IMR-90 (cell line): Measurements from ENCODE around the gene AKR7A2. TPM values are rescaled to one million over a fixed set of nuclear protein-coding genes. Genes with fewer than 3 reads are reported as not detected.

Source experiments
- ATAC-seq: fragments of 200-7000 bp; cut with Tn5 transposase; 2 replicates; pipeline ENCODE4 v1.9.1; 2020; ENCODE audit warnings: low read depth, mild to moderate bottlenecking, moderate library complexity
- BruUV-seq: library from RNA; stranded (reverse); fragments of 400-500 nt; replicated peaks from 2 replicates; lab custom pipeline; 2021; lab: Mats Ljungman, UMichigan
- CTCF ChIA-PET: fragments of 300-600 bp; formaldehyde crosslinking; extraction: SDS; loops from one replicate; lab custom pipeline; 2021; ENCODE audit warnings: antibody characterized with exemption; lab: Yijun Ruan, JAX
- POLR2A ChIA-PET: fragments of 300-600 bp; sonication (Branson Sonifier 250); formaldehyde crosslinking; loops from one replicate; lab custom pipeline; 2022; ENCODE audit warnings: antibody characterized with exemption; ENCODE audit not compliant: unreplicated experiment; lab: Charles Lee
- DNase-seq: peaks from one replicate; pipeline ENCODE4 v3.0.0; 2013
- H2AFZ ChIP-seq: replicated peaks from 2 replicates; pipeline ENCODE3; 2013; ENCODE audit warnings: low read length, mild to moderate bottlenecking; ENCODE audit not compliant: poor library complexity
- H2AK5ac ChIP-seq: 2 replicates; pipeline ENCODE4 v1.6.1; 2013; ENCODE audit warnings: low read depth, low read length, inconsistent platforms
- H2AK9ac ChIP-seq: replicated peaks from 2 replicates; pipeline ENCODE3; 2013; ENCODE audit warnings: mild to moderate bottlenecking, low read depth, low read length, moderate library complexity; ENCODE audit not compliant: poor library complexity
- H2BK120ac ChIP-seq: 2 replicates; pipeline ENCODE4 v1.6.1; 2013; ENCODE audit warnings: low read depth, low read length, inconsistent platforms
- H2BK15ac ChIP-seq: 3 replicates; pipeline ENCODE4 v1.6.1; 2013; ENCODE audit warnings: low read depth, low read length, inconsistent platforms
- H2BK20ac ChIP-seq: 2 replicates; pipeline ENCODE4 v1.6.1; 2013; ENCODE audit warnings: low read depth, mild to moderate bottlenecking, inconsistent platforms, low read length, moderate library complexity
- H2BK5ac ChIP-seq: 2 replicates; pipeline ENCODE4 v1.6.1; 2013; ENCODE audit warnings: mild to moderate bottlenecking, low read depth, low read length, inconsistent platforms; ENCODE audit not compliant: poor library complexity, severe bottlenecking
- H3K14ac ChIP-seq: replicated peaks from 2 replicates; pipeline ENCODE4 v1.6.1; 2013; ENCODE audit warnings: low read depth, low read length, inconsistent platforms
- H3K18ac ChIP-seq: 2 replicates; pipeline ENCODE4 v1.6.1; 2013; ENCODE audit warnings: low read depth, low read length, control low read depth
- H3K23ac ChIP-seq: 2 replicates; pipeline ENCODE4 v1.6.1; 2013; ENCODE audit warnings: low read depth, low read length, inconsistent platforms
- H3K27ac ChIP-seq: 2 replicates; pipeline ENCODE4 v1.5.1; 2013; ENCODE audit warnings: mild to moderate bottlenecking, control low read depth, low read length; ENCODE audit not compliant: insufficient read depth
- H3K27me3 ChIP-seq: 2 replicates; pipeline ENCODE4 v1.6.1; 2013; ENCODE audit warnings: low read length; ENCODE audit not compliant: control insufficient read depth, insufficient read depth
- H3K36me3 ChIP-seq: 2 replicates; pipeline ENCODE4 v1.6.1; 2013; ENCODE audit warnings: low read length, mixed read lengths; ENCODE audit not compliant: control insufficient read depth, insufficient read depth
- H3K4ac ChIP-seq: 2 replicates; pipeline ENCODE4 v1.6.1; 2013; ENCODE audit warnings: low read depth, low read length, inconsistent platforms
- H3K4me1 ChIP-seq: 2 replicates; pipeline ENCODE4 v1.6.1; 2013; ENCODE audit warnings: low read length, mixed read lengths; ENCODE audit not compliant: control insufficient read depth, insufficient read depth
- H3K4me2 ChIP-seq: 2 replicates; pipeline ENCODE4 v1.6.1; 2013; ENCODE audit warnings: low read depth, mild to moderate bottlenecking, control low read depth, low read length, moderate library complexity
- H3K4me3 ChIP-seq: 2 replicates; pipeline ENCODE4 v1.5.1; 2013; ENCODE audit warnings: low read depth, mild to moderate bottlenecking, control low read depth, low read length, moderate library complexity; ENCODE audit not compliant: insufficient read depth
- H3K56ac ChIP-seq: 2 replicates; pipeline ENCODE4 v1.6.1; 2013; ENCODE audit warnings: low read length, inconsistent platforms; ENCODE audit not compliant: insufficient read depth; ENCODE audit errors: extremely low read depth
- H3K79me1 ChIP-seq, 2 experiments: 2 replicates each; pipeline ENCODE4 v1.6.1; 2013; ENCODE audit warnings: low read length in 2 of 2, inconsistent platforms in 1 of 2, low read depth in 1 of 2
- H3K9ac ChIP-seq: 2 replicates; pipeline ENCODE4 v1.6.1; 2013; ENCODE audit warnings: low read depth, low read length, control low read depth
- H3K9me1 ChIP-seq: 2 replicates; pipeline ENCODE4 v1.6.1; 2013; ENCODE audit warnings: low read length, inconsistent platforms; ENCODE audit not compliant: insufficient read depth
- H3K9me3 ChIP-seq: 2 replicates; pipeline ENCODE4 v1.6.1; 2013; ENCODE audit warnings: low read length; ENCODE audit not compliant: control insufficient read depth, insufficient read depth
- H4K20me1 ChIP-seq: 2 replicates; pipeline ENCODE4 v1.6.1; 2013; ENCODE audit warnings: low read length, inconsistent platforms; ENCODE audit not compliant: insufficient read depth
- H4K5ac ChIP-seq: 2 replicates; pipeline ENCODE4 v1.6.1; 2013; ENCODE audit warnings: mild to moderate bottlenecking, low read depth, low read length, control low read depth
- H4K8ac ChIP-seq, 2 experiments: 2 replicates each; pipeline ENCODE4 v1.6.1; 2013; ENCODE audit warnings: low read depth in 2 of 2, low read length in 2 of 2, control low read depth in 1 of 2, inconsistent platforms in 1 of 2
- H4K91ac ChIP-seq: 2 replicates; pipeline ENCODE4 v1.6.1; 2013; ENCODE audit warnings: low read depth, low read length, inconsistent platforms; ENCODE audit not compliant: insufficient read depth
- CHD1 ChIP-seq: IDR thresholded peaks from 2 replicates; pipeline ENCODE4 v1.6.1; 2012; ENCODE audit warnings: low read depth, low read length, improper control_type of control experiment
- MAZ ChIP-seq: IDR thresholded peaks from 2 replicates; pipeline ENCODE4 v1.6.1; 2012; ENCODE audit warnings: low read depth, mild to moderate bottlenecking, low read length, improper control_type of control experiment, moderate library complexity, borderline replicate concordance
- MXI1 ChIP-seq: IDR thresholded peaks from 2 replicates; pipeline ENCODE4 v1.6.1; 2012; ENCODE audit warnings: low read depth, mild to moderate bottlenecking, low read length, moderate library complexity, borderline replicate concordance
- POLR2A ChIP-seq: IDR thresholded peaks from 2 replicates; pipeline ENCODE4 v1.6.1; 2012; ENCODE audit warnings: mild to moderate bottlenecking, low read depth, low read length
- RCOR1 ChIP-seq: IDR thresholded peaks from 2 replicates; pipeline ENCODE4 v1.6.1; 2012; ENCODE audit warnings: mild to moderate bottlenecking, low read length, improper control_type of control experiment; ENCODE audit not compliant: insufficient replicate concordance
- RFX5 ChIP-seq: IDR thresholded peaks from 2 replicates; pipeline ENCODE4 v1.8.0; 2012; ENCODE audit warnings: low read depth, mild to moderate bottlenecking, low read length, moderate library complexity
- SMC3 ChIP-seq: fragments of 150-350 bp; IDR thresholded peaks from 2 replicates; pipeline ENCODE4 v1.6.1; 2016; ENCODE audit warnings: low read depth, mild to moderate bottlenecking, antibody characterized with exemption, low read length, moderate library complexity
- WGBS, 2 experiments: methylation state at CpG; one replicate each; pipeline versions ENCODE4 v1.1.5 to v1.1.7; 2013; ENCODE audit warnings: missing lambda C conversion rate in 2 of 2; ENCODE audit not compliant: insufficient read length in 1 of 2; ENCODE audit errors: extremely low coverage in 2 of 2; 5-methylcytosine and 5-hydroxymethylcytosine counted together
- dilution Hi-C: fragments of 300-500 bp; cut with HindIII; formaldehyde crosslinking; loops from one replicate; pipeline ENCODE4 v1.14.3; 2018; ENCODE audit warnings: low sequenced_read_pairs; ENCODE audit not compliant: unreplicated experiment
- in situ Hi-C: fragments of 300-500 bp; cut with MboI; formaldehyde crosslinking; loops from 3 replicates; pipeline ENCODE4 v1.14.3; 2019; ENCODE audit warnings: low sequenced_read_pairs, inconsistent platforms, mixed read lengths
- intact Hi-C: fragments of 100-400 bp; cut with micrococcal nuclease; formaldehyde crosslinking; loops from 2 replicates; pipeline ENCODE4 v1.10.0; 2022
- polyA plus RNA-seq, 3 experiments: library from polyadenylated mRNA; depleted of rRNA; stranded (reverse); fragments of >200 nt; gene quantifications; 2 replicates each; pipeline ENCODE4 v1.2.3, GENCODE V29; 2012; ENCODE audit warnings: low replicate concordance in 1 of 3
- total RNA-seq: library from RNA; depleted of rRNA; stranded (reverse); fragments of >200 nt; gene quantifications from 2 replicates; pipeline ENCODE4 v1.2.3, GENCODE V29; 2012

Gene AKR7A2
- total and polyA plus RNA-seq, 2 of the 4 experiments (the other 2 are of a cell fraction): 55.8 to 60.2 TPM

GRCh38 chr1:19346026-19346425 lies 34.1 kb upstream of the AKR7A2 start:
- Histone ChIP-seq H4K5ac (no peak overlapping the region), H3K36me3 (peaks cover 77% of the 10 kb centered on the region), H3K9me3 (no peaks in the 10 kb centered on the region), H3K23ac (no peak overlapping the region), H3K4me3 (no peak overlapping the region), H2AK9ac (no peak overlapping the region), H3K9me1 (peaks cover 6% of the 10 kb centered on the region; the same call in 1 of the 2 replicates), H2BK15ac (no peak overlapping the region), H3K27me3 (no peaks in the 10 kb centered on the region), H3K4ac (no peak overlapping the region), H3K4me2 (no peak overlapping the region), H2BK120ac (no peak overlapping the region), H2AFZ (no peak overlapping the region), H4K20me1 (peaks cover 52% of the 10 kb centered on the region), H2AK5ac (no peak overlapping the region), H3K9ac (no peak overlapping the region), H4K8ac (no peak overlapping the region), H4K91ac (no peak overlapping the region), H3K56ac (no peak overlapping the region), H2BK5ac (no peak overlapping the region), H3K4me1 (no peaks in the 10 kb centered on the region; the same call in 1 of the 2 replicates), H3K18ac (no peak overlapping the region), H3K14ac (no peak overlapping the region), H3K27ac (no peak overlapping the region), H3K79me1 (peaks cover 18 to 52% of the 10 kb centered on the region in 2 experiments), H2BK20ac (no peak overlapping the region)
- no CpG with 5 or more reads among the region's 6 CpGs for WGBS, 2 experiments
- BruUV-seq: no TSS peak
- ChIA-PET POLR2A (interaction anchor here (0.5 to 0.6 kb wide), 4 partner anchors 10 to 295 kb away, joined by 3 to 5 read pairs (median 4); no protein-coding TSS in a partner anchor), CTCF (no interaction called here)
- TF ChIP-seq RCOR1 (no peak), MXI1 (no peak), CHD1 (no peak), RFX5 (no peak), SMC3 (no peak), POLR2A (no peak), MAZ (no peak)
- dilution Hi-C loops: no loop called here
- intact Hi-C loops: loop anchor here (5.0 kb wide), 1 partner anchor 121 kb away; no protein-coding TSS in a partner anchor
- ATAC-seq (no peak), DNase-seq (no peak)
- in situ Hi-C loops: no loop called here
